GM21381 (cell line): ENCODE measurements around the gene MYBPH.

Experiments used
- ATAC-seq: cut with Tn5 transposase; IDR thresholded peaks from one replicate; pipeline ENCODE4 v1.9.1; 2021; ENCODE audit warnings: mild to moderate bottlenecking, moderate library complexity; ENCODE audit not compliant: unreplicated experiment

MYBPH gene

GRCh38 chr1:203175237-203175826 is at the start of gene MYBPH:
Gene MYBPH (minus strand): TSS chr1:203175826. CDS start chr1:203175755, 71 bp downstream.
- no peak for ATAC-seq

DNA sequence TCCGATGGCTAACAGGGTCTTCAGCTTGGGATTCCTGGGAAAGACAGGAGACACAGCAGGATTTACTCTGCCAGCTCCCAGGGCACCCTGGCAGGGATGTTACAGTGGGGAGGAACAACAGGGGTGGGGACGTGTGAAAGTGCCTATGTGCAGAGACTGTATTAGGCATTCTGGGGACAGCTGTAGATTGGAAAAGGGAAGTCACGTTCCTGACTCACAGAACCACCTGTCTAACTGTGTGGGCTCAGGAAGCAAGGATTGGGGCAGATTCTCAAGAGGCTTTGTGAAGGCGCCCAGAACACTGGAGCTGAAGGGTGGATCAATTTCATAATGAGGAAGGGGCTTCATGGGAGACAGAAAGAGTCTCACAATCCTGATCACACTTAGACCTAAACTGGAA is 49.4 kb upstream of the MYBPH start:
- ATAC-seq: no peak

GRCh38 chr1:203223012-203223775 is 47.6 kb upstream of the MYBPH start:
- ATAC-seq: no peak

- ATAC-seq: no peak
Observed at GRCh38 chr1:203219934-203220333, 44.3 kb upstream of the MYBPH start.

DNA sequence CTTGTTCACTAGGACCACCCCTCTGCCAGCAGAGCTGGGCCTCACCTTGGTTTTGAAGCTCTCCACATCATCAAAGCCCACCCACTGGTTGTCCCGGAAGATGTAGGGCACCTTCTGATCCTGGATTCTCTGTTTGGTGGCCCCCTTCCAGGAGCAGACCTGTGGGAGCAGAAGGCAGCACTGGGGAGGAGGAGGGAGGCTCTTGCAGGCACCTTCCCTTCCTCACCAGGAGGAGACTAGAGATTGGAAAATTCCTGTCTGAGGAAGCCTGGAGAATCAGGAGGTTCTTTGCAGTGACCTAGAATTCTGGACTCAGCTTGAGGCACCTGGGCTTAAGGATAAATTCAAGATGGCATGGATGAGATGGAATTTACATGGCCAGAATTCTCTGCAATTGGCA is 43.5 kb upstream of the MYBPH start:
- ATAC-seq: no peak

GRCh38 chr1:203217668-203218067 is 42.0 kb upstream of the MYBPH start:
- ATAC-seq: no peak

DNA sequence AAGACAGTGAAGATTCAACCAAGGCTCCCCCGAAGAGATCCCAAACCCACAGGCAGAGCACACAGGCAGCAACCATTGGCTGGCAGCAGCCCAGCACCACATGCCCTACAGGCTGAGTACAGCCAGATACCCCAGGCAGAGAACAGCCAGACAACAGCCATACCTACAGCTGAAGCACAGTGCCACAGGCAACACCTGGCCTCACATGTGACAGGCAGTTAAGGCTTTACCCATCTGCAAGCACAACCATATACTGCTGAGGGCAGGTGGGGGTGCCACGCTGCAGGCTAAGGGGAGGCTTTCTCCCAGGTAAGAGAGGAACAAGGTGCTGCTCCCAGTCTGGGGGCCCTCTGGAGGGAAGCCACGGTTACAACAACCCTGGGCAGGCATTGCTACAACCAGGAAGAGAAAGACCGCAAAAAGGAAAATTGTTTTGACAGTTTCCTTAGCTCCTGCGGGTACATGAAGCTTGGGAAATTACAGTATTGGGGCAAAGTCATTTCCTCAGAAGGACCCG is 41.6 kb upstream of the MYBPH start:
- no peak for ATAC-seq

- no peak for ATAC-seq
Observed at GRCh38 chr1:203216274-203217138, 40.9 kb upstream of the MYBPH start.

DNA sequence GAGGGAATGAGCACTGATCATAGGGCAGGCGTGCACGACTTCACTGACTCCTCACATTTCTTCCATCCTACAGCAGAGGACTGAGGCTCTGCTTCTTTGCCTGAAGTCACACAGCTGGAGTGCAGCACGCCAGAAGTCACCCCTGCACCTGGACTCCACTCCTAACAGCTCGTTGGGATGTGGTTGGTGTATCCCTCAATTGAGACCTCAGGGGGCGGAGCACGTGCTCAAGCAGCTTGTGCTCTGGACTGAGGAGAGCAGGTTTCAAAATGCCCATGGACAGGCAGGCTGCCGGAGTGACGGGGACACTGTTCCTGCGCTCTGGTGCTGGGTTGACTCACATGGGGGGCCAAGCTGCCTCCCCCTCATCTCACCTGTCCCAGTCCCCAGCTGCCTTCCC is 39.9 kb upstream of the MYBPH start:
- no peak for ATAC-seq

GRCh38 chr1:203214871-203215270 is 39.2 kb upstream of the MYBPH start:
- ATAC-seq: no peak

DNA sequence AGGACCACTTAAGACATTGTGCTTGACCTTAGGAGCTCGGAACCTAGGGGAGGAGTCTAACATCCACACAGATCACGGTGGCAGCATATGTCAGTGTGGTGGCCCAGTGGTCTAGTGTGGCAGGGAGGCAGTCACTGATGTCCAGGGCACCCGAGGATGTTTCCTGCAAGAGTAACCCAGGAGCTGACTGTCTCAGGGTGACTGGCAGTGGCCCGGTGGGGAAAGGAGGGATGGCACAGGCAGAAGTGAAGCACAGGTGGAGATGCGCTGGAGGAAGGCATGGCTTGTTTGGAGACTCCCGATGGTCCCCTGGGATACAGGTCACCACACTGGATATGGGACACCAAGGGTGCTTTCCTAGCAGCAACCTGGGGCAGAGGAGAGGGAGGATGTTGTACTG is 37.5 kb upstream of the MYBPH start:
- ATAC-seq: no peak

DNA sequence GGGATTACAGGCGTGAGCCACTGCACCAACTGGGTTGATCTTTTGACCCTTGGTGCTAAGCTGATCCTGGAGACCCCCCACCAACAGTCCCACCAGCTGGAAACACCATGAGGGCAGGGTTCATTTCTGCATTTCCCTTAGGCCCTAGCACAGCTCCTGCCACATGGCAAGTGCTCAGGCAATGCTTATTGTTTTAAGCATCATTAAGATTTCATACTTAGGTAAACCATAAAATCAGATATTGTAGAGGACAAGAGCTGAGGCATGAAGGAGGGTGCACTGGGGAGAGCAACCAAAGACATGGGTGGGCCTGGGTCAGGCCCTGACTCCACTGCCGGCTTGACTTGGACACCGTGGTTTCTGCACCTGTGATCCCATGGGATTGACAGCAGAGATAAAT is 36.2 kb upstream of the MYBPH start:
- no peak for ATAC-seq

GRCh38 chr1:203210988-203211387 is 35.4 kb upstream of the MYBPH start:
- no peak for ATAC-seq

DNA sequence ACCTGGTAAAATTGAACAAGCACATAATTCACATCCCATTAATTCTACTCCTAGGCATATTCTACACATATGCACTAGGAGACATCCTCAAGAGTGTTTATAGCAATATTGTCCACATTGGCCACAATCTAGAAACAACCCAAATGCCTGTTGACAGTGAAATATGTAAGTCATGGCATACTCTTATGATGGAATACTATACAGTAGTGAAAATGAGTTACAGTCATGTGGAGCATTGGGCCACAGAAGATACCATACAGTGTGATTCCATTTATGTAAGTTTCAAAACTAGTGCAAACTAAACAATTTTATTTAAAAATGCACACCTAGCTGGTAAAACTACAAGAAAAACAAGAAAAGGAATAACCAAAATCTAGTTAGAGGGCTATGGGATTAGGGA is 34.7 kb upstream of the MYBPH start:
- no peak for ATAC-seq

- ATAC-seq: no peak
Observed at GRCh38 chr1:203208181-203208580, 32.6 kb upstream of the MYBPH start.

DNA sequence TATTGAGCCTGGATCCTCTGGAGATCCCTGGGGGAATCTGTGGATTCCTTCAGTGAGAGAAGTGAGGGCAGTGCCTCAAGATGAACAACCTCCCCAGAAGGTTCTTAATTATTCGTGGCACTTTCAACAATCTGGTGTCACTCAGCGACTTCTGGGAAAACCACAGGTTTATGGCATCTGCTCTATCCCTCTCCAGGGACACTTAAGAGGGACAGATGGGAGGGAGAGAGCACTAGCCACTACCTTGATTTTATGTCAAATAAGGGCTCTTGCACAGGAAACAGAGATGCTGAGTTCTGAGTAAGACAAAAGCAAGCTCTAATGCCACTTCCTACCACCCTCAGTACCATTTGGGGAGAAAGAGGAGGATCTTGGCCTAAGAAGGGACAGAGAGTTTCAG is 32.1 kb upstream of the MYBPH start:
- ATAC-seq: no peak

GRCh38 chr1:203206129-203206687 is 30.6 kb upstream of the MYBPH start:
- ATAC-seq: no peak

GRCh38 chr1:203204756-203205155 is 29.1 kb upstream of the MYBPH start:
- ATAC-seq: no peak

DNA sequence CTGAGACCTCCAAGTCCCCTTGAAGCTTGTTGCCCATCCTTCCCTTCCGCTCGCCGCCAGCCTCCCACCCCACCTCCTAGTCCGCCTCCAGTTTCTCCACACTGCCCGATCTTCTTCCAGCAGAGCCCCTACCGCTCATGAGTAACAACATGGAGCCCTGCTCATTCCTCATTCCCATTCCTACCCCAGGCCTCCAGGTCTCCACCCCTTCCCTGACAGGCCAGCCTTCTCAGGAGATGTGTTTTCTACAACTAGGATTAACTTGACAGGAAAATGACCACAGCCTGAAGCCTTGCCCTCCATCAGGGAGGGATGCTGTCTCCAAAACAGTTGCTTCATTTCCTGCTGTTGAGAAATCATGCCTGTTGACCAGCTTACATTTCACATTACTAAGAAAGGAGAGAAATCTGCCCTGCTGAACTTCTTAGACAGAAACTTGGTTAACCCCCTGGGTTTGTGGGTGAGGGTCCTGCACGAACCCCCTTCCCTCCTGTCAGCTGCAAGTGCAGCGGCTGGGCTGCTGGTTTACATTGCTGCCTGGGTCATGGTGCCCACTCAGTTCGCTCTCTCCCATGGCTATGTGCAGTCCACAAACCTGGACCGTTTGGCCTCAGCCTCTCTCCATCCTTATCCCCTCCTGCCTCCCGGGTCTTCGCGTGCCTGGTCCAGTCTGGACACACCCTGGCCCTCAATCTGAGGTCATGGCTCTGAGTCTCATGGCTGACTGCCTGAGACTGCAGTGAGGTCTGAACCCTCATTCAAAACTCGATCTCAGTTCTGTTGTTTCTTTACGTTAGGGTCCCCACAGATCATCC is 27.0 kb upstream of the MYBPH start:
- ATAC-seq: no peak

DNA sequence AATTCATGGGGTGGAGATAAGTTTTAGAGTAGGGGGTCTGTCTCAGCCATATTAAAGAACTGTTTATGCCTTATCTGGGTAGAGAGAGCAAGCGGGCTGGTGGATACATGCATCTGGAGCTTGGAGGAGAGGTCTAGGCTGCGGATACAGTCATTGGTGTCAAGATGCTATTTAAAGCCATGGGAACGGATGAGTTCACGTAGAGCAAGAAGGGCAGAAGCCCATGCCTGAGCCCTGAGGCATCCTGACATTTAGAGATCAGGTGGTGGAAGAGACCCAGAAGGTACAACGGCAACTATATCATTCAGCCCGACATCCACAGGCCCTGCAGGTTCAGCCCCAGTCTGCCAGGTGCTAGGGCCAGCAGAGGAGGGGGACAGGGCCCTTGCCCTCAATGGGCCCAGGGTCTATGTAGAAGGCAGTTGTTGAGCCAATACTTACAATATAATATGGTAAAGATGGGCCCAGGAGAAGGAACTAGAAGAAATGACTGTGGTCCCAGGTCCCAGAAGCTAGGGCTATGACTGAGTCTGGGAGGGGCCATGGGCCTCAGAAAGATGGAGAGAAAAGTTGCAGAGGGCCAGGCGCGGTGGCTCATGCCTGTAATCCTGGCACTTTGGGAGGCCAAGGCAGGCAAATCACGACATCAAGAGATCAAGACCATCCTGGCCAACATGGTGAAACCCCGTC is 26.0 kb upstream of the MYBPH start:
- no peak for ATAC-seq
